ENCODE measurements around the gene AIDA.
"Not testable (repeated sequence)": the region's sequence is repeated elsewhere in the genome, so short reads cannot be mapped to it uniquely, and the experiment has no call there.

AIDA gene

GRCh38 chr1:222713091-222713961, 1.0 kb upstream of the AIDA start:
- DNase-seq (ENCODE audit: low read depth): peak; percentile 72

GRCh38 chr1:222711319-222712252, 705 bp downstream of the AIDA start:
- DNase-seq (ENCODE audit: low read depth): no peak

GRCh38 chr1:222709700-222710153, 2.6 kb downstream of the AIDA start:
- DNase-seq (ENCODE audit: low read depth): no peak

DNA sequence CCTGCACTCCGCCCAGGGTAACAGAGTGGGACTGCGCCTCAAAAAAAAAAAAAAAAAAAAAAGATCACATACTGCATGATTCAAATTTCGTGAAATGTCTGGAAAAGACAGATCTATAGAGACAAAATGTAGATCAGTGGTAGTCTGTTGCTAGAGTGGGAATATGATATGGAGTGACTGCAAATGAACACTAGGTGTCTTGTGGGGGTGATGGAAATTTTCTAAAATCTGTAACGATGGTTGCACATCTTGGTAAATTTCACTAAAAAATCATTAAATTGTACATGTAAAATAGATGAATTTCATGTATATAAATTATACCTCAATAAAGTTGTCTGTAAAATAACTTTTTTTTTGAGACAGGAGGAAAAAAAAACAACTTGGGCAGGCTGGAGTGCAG, 5.5 kb downstream of the AIDA start:
- DNase-seq (ENCODE audit: low read depth): no peak

DNA sequence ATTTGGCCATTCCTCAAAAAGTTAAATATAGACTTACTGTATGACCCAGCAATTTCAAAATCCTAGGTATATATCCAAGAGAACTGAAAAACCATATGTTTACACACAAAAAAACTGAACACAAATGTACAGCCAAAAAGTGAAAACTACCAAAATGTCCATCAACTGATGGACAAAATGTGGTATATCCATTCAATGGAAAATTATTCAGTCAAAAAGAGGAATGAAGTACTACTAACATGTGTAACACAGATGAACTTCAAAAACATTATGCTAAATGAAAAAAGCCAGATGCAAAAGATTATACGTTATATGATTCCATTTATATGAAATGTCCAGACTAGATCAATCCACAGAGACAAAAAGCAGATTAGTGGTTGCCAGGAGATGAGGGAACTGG, 8.0 kb downstream of the AIDA start:
- no peak for DNase-seq (ENCODE audit: low read depth)

GRCh38 chr1:222702210-222702609, 10.1 kb downstream of the AIDA start:
- DNase-seq (ENCODE audit: low read depth): no peak

DNA sequence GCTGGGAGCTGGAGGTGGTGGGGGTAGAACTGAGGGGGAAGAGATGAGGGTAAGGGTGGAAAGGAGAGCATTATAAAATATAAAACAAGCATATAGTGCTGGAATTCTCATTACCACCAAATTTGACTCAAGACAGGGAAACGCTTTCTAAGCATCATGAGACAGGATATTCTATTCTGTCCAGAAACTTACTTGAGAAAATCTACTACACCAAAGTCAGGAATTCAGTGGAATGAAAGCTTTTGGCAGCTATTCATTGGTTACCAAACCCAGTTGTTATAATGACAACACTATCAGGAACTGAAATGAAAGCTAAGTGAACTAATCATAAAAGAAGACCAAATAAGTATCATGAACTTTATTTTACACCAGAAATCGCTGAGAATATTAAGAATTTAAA, 14.5 kb downstream of the AIDA start:
- no peak for DNase-seq (ENCODE audit: low read depth)

- no peak for DNase-seq (ENCODE audit: low read depth)
Observed at GRCh38 chr1:222697203-222697602, 15.1 kb downstream of the AIDA start.

DNA sequence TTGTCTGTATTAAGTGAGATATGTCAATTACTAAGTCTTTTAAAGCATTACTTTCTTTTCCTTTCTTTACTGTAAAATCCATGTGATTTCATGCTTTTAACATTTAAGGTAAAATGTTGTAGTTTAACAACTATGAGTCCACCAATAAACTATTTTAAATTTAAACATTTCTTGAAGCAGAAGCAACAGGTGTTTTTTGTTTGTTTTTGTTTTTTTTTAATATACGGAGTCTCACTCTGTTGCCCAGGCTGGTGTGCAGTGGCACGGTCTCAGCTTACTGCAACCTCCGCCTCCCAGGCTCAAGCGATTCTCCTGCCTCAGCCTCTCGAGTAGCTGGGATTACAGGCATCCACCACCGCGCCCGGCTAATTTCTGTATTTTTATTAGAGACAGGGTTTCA, 15.6 kb downstream of the AIDA start:
- no peak for DNase-seq (ENCODE audit: low read depth)

DNA sequence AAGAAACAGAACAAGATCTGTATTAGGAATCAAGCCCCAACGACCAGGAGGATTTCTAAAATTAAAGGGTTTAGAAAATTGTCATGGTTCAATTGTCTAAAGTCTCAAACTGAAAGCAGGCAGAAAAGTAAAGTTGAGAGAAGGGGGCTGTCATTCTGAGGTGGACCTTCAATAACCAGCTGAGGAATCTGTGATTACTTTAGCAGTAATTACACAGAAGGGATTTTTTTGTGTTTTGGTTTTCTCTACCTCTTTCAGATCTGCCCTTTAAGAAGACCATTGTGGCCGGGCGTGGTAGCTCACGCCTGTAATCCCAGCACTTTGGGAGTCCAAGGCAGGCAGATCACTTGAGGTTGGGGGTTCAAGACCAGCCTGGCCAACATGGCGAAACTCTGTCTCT, 17.4 kb downstream of the AIDA start:
- DNase-seq (ENCODE audit: low read depth): no peak

- DNase-seq (ENCODE audit: low read depth): no peak
Observed at GRCh38 chr1:222691016-222691415, 21.3 kb downstream of the AIDA start.

DNA sequence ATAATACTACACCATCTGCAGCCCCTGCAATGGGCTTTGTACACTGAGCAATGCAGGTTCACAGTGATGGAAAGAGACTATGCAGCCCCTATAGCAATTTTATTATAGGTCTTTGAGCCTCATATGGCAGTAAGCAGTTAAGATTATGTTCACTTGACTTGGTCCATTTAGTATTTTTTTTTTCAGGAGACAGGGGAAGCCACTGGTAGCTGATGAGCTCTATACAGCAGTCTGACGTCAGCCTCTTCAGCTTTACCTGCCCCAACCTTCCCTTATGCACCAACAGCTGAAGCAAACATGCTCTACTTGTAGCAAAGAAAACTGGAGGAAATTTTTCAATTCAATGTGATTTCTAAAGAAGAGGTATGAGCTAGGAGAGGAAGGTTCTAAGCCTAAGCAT, 32.2 kb downstream of the AIDA start:
- no peak for DNase-seq (ENCODE audit: low read depth)

DNA sequence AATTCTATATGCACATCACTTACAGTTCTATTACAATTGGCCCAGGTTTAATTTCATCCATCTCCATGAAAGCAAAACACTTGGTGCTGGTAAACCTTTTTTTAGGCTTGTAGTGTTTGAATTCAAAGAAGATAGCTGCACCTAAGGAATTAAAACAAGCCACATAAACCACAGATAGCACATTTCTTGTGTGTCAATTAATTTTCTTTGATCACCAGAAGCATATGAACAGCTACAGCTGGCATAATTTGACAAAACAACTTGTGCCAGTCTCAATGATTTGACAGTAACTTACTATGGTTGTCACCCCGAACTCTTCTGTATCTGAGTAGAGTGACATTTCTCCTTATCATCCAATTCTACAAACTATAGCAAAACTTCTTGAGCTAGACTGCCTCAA, 42.2 kb downstream of the AIDA start:
- DNase-seq (ENCODE audit: low read depth): no peak

- not testable (repeated sequence) for DNase-seq (ENCODE audit: low read depth)
Observed at GRCh38 chr1:222669107-222669506, 43.2 kb downstream of the AIDA start.

- not testable (repeated sequence) for DNase-seq (ENCODE audit: low read depth)
Observed at GRCh38 chr1:222668184-222668583, 44.1 kb downstream of the AIDA start.

GRCh38 chr1:222665964-222666363, 46.3 kb downstream of the AIDA start:
- no peak for DNase-seq (ENCODE audit: low read depth)

GRCh38 chr1:222663431-222663934, 48.8 kb downstream of the AIDA start:
- no peak for DNase-seq (ENCODE audit: low read depth)

GRCh38 chr1:222657899-222658298, 54.4 kb downstream of the AIDA start:
- DNase-seq (ENCODE audit: low read depth): no peak

- DNase-seq (ENCODE audit: low read depth): no peak
Observed at GRCh38 chr1:222656391-222657155, 55.7 kb downstream of the AIDA start.

DNA sequence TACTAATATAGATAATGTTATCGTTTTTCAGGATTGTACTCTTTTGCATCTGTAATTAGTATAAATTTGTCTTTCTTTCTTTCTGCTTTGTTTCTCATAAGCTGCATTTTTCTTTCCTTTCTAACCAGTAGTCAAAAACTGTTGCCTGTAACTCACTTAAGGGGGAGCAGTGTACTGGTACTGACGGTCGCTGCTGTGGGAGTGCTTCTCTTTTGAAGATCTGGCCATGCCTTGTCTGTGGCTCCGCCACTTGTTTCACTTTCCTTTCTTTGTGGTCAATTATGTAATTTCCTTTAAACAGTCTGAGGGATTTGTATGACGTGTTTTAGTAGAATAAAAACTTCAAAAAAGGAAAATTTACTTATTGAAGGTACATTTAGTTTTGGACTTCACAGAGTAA, 57.4 kb downstream of the AIDA start:
- no peak for DNase-seq (ENCODE audit: low read depth)

DNA sequence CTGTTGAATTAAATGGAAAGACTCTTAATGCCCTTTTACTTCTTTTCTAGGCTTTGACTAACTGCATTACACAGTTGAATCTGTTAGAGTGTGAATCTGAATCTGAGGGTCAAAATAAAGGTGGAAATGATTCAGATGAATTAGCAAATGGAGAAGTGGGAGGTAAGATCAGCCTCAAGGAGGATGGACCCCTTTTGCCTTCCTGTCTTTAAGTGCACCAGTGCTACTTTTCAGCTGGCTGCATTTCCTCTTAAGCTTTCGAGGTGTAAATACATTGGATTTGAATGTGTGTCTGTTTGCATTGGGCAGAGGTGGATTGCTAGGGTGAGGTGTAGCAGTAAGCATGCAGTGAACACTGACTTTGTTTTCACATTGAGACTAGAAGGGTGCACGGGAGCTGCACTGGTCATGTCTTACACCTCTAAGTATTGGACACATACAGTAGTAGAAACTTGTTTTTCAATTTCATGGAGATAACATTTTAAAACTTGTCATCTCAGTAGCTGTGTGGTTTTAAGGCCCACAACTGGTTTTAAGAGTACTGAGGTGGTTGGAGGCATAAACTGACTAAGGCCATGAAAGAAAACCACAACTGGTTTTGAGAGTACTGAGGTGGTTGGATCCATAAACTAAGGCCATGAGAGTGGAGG, 59.0 kb downstream of the AIDA start:
- DNase-seq (ENCODE audit: low read depth): no peak

Measured in non-pigmented ciliary epithelial cell (primary cell).